AG10803 (cell line): ENCODE results near the gene LCN10.
"Not testable (repeated sequence)": the region's sequence is repeated elsewhere in the genome, so short reads cannot be mapped to it uniquely, and the experiment has no call there.

Experiments
- DNase-seq: peaks from one replicate; pipeline ENCODE4 v3.0.0; 2010; ENCODE audit warnings: low read depth
- H3K4me3 ChIP-seq: 2 replicates; pipeline ENCODE4 v1.5.1; 2011; ENCODE audit warnings: mild to moderate bottlenecking, low read length, control low read depth
- TF ChIP-seq, protein P1 (sequence below): conservative IDR thresholded peaks from 2 replicates; pipeline ENCODE4 v1.5.1; 2011; ENCODE audit warnings: mild to moderate bottlenecking, low read length, control low read depth, inconsistent platforms

LCN10 gene

DNA sequence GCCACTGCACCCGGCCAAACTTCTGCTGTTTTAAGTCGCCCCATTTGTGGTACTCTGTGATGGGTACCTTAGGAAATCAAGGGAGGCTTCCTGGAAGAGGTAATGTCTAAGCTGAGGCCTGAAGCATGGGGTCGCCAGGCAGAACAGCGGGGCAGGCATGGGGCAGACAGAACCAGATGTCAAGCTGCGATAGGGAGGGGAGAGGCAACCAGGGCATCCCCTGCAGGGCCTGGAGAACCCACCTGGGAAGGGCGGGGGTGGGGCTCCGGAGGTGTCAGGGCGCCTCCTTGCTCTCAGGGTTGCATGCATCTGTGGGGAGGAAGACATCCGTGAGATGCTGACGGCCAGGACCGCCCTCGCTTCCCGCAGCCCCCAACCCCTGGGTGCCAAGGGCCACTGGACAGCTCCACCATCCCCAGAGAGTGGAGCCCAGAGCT, 18.8 kb upstream of the LCN10 start:
- DNase-seq, result no peak
- TF ChIP-seq, protein P1, sequence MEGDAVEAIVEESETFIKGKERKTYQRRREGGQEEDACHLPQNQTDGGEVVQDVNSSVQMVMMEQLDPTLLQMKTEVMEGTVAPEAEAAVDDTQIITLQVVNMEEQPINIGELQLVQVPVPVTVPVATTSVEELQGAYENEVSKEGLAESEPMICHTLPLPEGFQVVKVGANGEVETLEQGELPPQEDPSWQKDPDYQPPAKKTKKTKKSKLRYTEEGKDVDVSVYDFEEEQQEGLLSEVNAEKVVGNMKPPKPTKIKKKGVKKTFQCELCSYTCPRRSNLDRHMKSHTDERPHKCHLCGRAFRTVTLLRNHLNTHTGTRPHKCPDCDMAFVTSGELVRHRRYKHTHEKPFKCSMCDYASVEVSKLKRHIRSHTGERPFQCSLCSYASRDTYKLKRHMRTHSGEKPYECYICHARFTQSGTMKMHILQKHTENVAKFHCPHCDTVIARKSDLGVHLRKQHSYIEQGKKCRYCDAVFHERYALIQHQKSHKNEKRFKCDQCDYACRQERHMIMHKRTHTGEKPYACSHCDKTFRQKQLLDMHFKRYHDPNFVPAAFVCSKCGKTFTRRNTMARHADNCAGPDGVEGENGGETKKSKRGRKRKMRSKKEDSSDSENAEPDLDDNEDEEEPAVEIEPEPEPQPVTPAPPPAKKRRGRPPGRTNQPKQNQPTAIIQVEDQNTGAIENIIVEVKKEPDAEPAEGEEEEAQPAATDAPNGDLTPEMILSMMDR, result no peak

DNA sequence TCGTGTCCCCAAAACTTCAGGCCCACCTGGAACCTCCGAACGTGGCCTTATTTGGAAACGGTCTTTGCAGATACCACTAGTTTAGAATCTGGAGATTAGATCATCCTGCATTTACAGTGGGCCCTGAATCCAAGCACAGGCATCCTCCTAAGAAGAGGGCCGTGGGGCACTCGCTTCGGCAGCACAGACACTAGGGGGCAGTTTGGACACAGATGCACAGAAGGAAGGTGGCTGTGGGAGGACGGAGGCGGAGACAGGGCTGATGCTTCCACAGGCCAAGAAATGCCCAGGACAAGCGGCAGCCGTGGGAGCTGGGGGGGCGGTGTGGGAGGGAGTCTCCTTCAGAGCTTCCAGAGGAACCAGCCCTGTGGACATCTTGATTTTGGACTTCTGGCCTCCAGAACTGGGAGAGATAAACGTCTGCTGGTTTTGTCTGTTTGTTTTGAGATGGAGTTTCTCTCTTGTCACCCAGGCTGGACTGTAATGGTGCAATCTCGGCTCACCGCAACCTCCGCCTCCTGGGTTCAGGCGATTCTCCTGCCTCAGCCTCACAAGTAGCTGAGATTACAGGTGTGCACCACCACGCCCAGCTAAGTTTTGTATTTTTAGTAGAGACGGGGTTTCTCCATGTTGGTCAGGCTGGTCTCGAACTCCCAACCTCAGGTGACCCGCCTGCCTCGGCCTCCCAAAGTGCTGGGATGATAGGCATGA, 18.2 kb upstream of the LCN10 start:
- TF ChIP-seq, protein P1, result peak; percentile 67
- H3K4me3 ChIP-seq, result not testable (repeated sequence)

More for the DNA sequence above, 18.8 kb upstream of the LCN10 start:
- H3K4me3 ChIP-seq, result no peak overlapping the region

DNA sequence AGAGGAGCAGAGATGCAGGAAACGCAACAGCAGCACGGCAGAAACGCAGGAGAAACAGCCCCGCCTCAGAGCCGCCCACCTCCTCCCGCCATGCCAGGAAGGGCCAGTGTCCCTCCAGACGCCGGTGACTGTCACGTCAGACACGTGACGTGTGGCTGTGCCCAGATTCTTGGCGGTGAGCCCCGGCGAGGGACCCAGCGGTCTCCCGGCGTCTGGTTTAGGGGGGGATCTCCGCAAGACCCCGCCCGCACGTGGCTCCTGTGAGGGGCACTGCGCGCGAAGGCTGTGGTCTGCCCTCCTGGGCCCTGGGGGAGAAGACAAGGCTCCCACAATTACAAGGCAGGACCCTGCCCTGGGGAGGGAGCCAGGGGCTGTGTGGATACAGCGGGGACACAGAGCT, 17.7 kb upstream of the LCN10 start:
- TF ChIP-seq, protein P1, result no peak

More for the DNA sequence above, 18.2 kb upstream of the LCN10 start:
- DNase-seq, result peak; percentile 63

DNA sequence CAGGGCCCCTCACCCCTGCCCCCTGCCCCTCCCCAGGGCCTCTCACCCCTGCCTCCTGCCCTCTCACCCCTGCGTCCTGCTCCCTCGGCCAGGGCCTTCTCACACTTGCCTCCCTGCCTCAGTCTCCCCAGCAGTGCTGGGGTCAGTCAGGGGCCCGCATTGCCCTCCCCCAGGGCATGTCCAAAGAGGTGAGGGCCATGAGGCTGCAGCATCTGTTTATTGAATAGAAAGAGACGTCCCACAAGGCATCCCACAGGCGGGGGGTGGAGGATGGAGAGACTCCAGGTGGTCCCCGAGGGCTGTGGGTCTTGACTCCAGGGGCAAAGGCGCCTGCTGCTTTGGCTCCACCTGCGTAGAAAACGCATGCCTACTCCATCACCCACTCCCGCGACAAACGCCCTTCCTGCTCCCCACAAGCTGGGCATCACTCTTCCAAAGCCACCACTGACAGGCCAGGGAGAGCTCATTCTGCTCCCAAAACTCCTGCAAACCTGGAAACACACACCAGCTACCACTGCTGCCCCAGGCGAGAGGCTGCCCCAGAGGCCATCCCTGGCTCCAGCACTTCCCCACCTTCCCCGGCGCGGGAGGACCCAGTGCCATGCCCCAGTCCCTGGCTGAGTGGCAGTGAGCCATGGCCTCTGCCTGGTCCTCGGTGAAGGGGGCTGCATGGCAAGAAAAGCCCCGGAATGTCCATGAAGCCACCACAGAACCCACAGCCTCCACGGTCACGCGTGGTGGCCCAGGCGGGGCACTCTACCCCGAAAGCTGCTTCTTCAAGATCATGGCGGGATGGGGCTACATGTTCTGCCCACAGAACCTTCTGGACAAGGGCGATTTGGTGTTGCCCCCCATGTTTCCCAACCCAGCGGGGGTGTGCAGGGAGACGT, 16.9 kb upstream of the LCN10 start:
- H3K4me3 ChIP-seq, result no peak overlapping the region
- DNase-seq, result no peak
- TF ChIP-seq, protein P1, result no peak

More for the DNA sequence above, 17.7 kb upstream of the LCN10 start:
- DNase-seq, result no peak
- no peak overlapping the region for H3K4me3 ChIP-seq

DNA sequence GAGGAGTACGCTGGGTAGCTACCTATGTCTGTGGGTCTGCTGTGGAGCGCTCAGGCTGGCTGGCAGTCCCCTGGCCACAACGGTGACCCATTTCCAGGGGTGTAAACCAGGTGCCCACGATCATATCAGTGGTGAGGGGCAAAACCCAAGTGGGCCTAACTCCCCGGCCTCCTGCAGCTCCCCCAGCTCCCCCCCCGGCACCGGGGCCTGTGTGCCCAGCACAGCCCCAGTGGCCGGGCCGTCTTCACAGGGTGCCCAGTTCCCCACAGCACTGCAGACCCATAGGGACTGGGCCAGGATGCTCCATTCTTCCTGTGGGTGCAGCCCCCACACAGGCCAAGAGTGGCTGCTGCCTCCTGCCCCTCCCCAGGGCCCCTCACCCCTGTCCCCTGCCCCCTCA, 16.3 kb upstream of the LCN10 start:
- no peak for DNase-seq
- TF ChIP-seq, protein P1, result no peak
- H3K4me3 ChIP-seq, result no peak overlapping the region

DNA sequence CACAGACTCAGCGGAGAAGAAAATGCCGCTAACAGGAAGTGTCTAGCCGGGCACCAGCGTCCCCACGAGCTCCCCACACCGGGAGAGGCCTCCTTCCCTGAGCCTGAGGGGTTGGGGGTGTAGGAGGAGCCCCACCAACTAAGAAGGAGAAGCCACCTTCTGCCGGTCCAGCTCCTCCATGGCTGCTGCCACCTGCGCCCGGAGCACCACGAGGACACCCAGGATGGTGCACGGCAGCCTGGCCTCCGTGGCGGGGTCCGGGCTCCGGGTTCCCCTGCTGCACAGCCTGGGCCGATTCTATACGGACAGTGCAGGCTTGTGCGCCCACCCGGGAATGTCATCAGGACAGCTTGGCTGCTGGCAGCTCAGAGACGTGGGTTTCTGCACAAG, 15.0 kb upstream of the LCN10 start:
- no peak overlapping the region for H3K4me3 ChIP-seq
- no peak for DNase-seq
- TF ChIP-seq, protein P1, result no peak
